Endothelial cell of umbilical vein (primary cell): ENCODE measurements around the gene SLC30A7.

Source experiments
- EZH2 ChIP-seq: IDR thresholded peaks from 2 replicates; pipeline ENCODE4 v1.6.1; 2012; ENCODE audit warnings: borderline replicate concordance, low read depth, mild to moderate bottlenecking, moderate library complexity, low read length, inconsistent platforms; ENCODE audit not compliant: severe bottlenecking
- FOS ChIP-seq: IDR thresholded peaks from 2 replicates; pipeline ENCODE4 v1.6.1; 2011; ENCODE audit warnings: mild to moderate bottlenecking, low read length, moderate library complexity, borderline replicate concordance; ENCODE audit not compliant: insufficient read depth
- JUN ChIP-seq: IDR thresholded peaks from 2 replicates; pipeline ENCODE4 v1.6.1; 2011; ENCODE audit warnings: borderline replicate concordance, low read depth; ENCODE audit not compliant: insufficient read length, insufficient read depth
- POLR2A ChIP-seq: IDR thresholded peaks from 2 replicates; pipeline ENCODE4 v1.6.1; 2012; ENCODE audit warnings: low read depth, mild to moderate bottlenecking, control low read depth, low read length
- POLR2AphosphoS5 ChIP-seq: IDR thresholded peaks from 2 replicates; pipeline ENCODE4 v1.6.1; 2012; ENCODE audit warnings: low read depth, mild to moderate bottlenecking, control low read depth, low read length, moderate library complexity; ENCODE audit not compliant: insufficient read depth
- TF ChIP-seq, protein P1 (sequence below), 2 donors: IDR thresholded peaks; 1 replicate in 1 of 2; 2 replicates in 1 of 2; pipeline ENCODE4 v1.5.1; 2011; ENCODE audit warnings: low read length in 2 of 2, mild to moderate bottlenecking in 2 of 2, moderate library complexity in 2 of 2, control low read depth in 1 of 2, inconsistent platforms in 1 of 2, low read depth in 1 of 2; ENCODE audit not compliant: insufficient read depth in 1 of 2; ENCODE audit errors: extremely low read depth in 1 of 2

DNA sequence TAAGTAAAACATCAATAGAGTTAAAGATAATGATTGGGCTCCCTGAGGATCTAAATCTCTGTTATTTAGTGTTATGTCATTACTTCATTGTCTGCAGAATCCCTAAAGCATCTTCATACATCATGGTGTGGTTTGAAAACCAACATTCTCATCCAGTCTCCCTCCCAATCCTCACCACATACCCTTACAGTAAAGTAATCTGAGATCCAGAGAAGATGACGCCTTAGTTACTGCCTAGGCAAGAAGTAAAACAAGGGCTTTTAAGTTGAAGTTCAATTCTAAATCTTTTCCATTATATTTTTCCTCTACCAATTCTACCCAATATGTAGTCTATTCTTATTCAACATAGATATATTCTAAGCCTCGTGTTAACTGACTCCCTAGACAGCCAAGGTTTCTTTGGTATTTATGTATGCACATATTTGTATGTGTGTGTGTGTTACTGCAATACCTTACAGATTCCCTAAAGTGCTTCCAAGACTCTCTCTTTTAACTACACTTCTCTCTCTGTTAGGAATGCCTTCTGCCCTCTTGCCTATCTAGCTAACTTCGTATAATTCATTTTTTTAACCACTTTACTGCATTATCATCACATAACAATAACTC lies 112.4 kb downstream of the SLC30A7 start:
- TF ChIP-seq, protein P1, sequence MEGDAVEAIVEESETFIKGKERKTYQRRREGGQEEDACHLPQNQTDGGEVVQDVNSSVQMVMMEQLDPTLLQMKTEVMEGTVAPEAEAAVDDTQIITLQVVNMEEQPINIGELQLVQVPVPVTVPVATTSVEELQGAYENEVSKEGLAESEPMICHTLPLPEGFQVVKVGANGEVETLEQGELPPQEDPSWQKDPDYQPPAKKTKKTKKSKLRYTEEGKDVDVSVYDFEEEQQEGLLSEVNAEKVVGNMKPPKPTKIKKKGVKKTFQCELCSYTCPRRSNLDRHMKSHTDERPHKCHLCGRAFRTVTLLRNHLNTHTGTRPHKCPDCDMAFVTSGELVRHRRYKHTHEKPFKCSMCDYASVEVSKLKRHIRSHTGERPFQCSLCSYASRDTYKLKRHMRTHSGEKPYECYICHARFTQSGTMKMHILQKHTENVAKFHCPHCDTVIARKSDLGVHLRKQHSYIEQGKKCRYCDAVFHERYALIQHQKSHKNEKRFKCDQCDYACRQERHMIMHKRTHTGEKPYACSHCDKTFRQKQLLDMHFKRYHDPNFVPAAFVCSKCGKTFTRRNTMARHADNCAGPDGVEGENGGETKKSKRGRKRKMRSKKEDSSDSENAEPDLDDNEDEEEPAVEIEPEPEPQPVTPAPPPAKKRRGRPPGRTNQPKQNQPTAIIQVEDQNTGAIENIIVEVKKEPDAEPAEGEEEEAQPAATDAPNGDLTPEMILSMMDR (IDR thresholded peaks at IDR 0.05; ENCODE audit: extremely low read depth in 1 of 2, insufficient read depth in 1 of 2, low read depth in 1 of 2, low read length in 2 of 2): no peak
- TF ChIP-seq POLR2A: no peak
- TF ChIP-seq JUN: no peak
- no peak for TF ChIP-seq FOS
- no peak for TF ChIP-seq EZH2
- TF ChIP-seq POLR2AphosphoS5: no peak
